Dendritic cell treated with granulocyte-macrophage colony-stimulating factor and Interleukin-4, amounts not matched to agents 40 ng/mL and 50 ng/mL, for 4 days (primary cell): ENCODE data around the gene CCDC92.

Experiments
- H3K27ac Mint-ChIP-seq: one replicate; pipeline ENCODE4 v1.8.0; 2022; ENCODE audit warnings: mild to moderate bottlenecking, mixed read lengths
- H3K27me3 Mint-ChIP-seq: one replicate; pipeline ENCODE4 v1.8.0; 2022; ENCODE audit warnings: mild to moderate bottlenecking, mixed read lengths
- H3K36me3 Mint-ChIP-seq: one replicate; pipeline ENCODE4 v1.8.0; 2022; ENCODE audit warnings: low read depth, mixed read lengths
- H3K4me1 Mint-ChIP-seq: one replicate; pipeline ENCODE4 v1.8.0; 2022; ENCODE audit warnings: low read depth, mixed read lengths
- H3K4me3 Mint-ChIP-seq: one replicate; pipeline ENCODE4 v1.8.0; 2022; ENCODE audit warnings: mild to moderate bottlenecking, moderate library complexity, mixed read lengths
- H3K9me3 Mint-ChIP-seq: one replicate; pipeline ENCODE4 v1.8.0; 2022; ENCODE audit warnings: mixed read lengths
- intact Hi-C: fragments of 100-400 bp; cut with micrococcal nuclease; formaldehyde crosslinking; loops from one replicate; pipeline ENCODE4 v1.15.0; 2022

CCDC92 gene

GRCh38 chr12:123903301-123904065, 69.1 kb downstream of the CCDC92 start:
- Mint-ChIP-seq H3K4me3 (no peak overlapping the region), H3K27ac (no peak overlapping the region), H3K4me1 (peaks cover 15% of the 10 kb centered on the region), H3K36me3 (no peaks in the 10 kb centered on the region), H3K9me3 (no peaks in the 10 kb centered on the region), H3K27me3 (peaks cover 10% of the 10 kb centered on the region)
- intact Hi-C loops = no loop called here

GRCh38 chr12:123902821-123903220, 69.8 kb downstream of the CCDC92 start:
- Mint-ChIP-seq H3K36me3 (no peaks in the 10 kb centered on the region), H3K27me3 (peaks cover 10% of the 10 kb centered on the region), H3K4me3 (no peak overlapping the region), H3K4me1 (peaks cover 8% of the 10 kb centered on the region), H3K9me3 (no peaks in the 10 kb centered on the region), H3K27ac (no peak overlapping the region)
- intact Hi-C loops = no loop called here

GRCh38 chr12:123900871-123901376, 71.7 kb downstream of the CCDC92 start:
- peaks cover 10% of the 10 kb centered on the region for H3K27me3 Mint-ChIP-seq
- H3K4me3 Mint-ChIP-seq = no peak overlapping the region
- intact Hi-C loops = no loop called here
- no peak overlapping the region for H3K27ac Mint-ChIP-seq
- no peaks in the 10 kb centered on the region for H3K36me3 Mint-ChIP-seq
- peaks cover 8% of the 10 kb centered on the region for H3K4me1 Mint-ChIP-seq
- no peaks in the 10 kb centered on the region for H3K9me3 Mint-ChIP-seq

- intact Hi-C loops = no loop called here
- Mint-ChIP-seq H3K27ac (no peak overlapping the region), H3K4me3 (no peak overlapping the region), H3K36me3 (no peaks in the 10 kb centered on the region), H3K27me3 (peaks cover 10% of the 10 kb centered on the region), H3K9me3 (no peaks in the 10 kb centered on the region), H3K4me1 (peaks cover 8% of the 10 kb centered on the region)
Measured at GRCh38 chr12:123899368-123899767, 73.3 kb downstream of the CCDC92 start.

GRCh38 chr12:123898673-123899072, 74.0 kb downstream of the CCDC92 start:
- Mint-ChIP-seq H3K4me3 (no peak overlapping the region), H3K4me1 (peaks cover 8% of the 10 kb centered on the region), H3K27me3 (peaks cover 5% of the 10 kb centered on the region), H3K9me3 (no peaks in the 10 kb centered on the region), H3K36me3 (no peaks in the 10 kb centered on the region), H3K27ac (no peak overlapping the region)
- intact Hi-C loops = no loop called here

- H3K4me1 Mint-ChIP-seq = peaks cover 8% of the 10 kb centered on the region
- H3K36me3 Mint-ChIP-seq = no peaks in the 10 kb centered on the region
- H3K27me3 Mint-ChIP-seq = peaks cover 13% of the 10 kb centered on the region
- H3K4me3 Mint-ChIP-seq = no peak overlapping the region
- H3K9me3 Mint-ChIP-seq = no peaks in the 10 kb centered on the region
- intact Hi-C loops = no loop called here
- H3K27ac Mint-ChIP-seq = no peak overlapping the region
Measured at GRCh38 chr12:123897221-123897620, 75.4 kb downstream of the CCDC92 start.

GRCh38 chr12:123896767-123897166, 75.9 kb downstream of the CCDC92 start:
- Mint-ChIP-seq H3K36me3 (no peaks in the 10 kb centered on the region), H3K4me3 (no peak overlapping the region), H3K9me3 (no peaks in the 10 kb centered on the region), H3K4me1 (peaks cover 12% of the 10 kb centered on the region), H3K27ac (no peak overlapping the region), H3K27me3 (peaks cover 16% of the 10 kb centered on the region)
- intact Hi-C loops = no loop called here

- H3K4me3 Mint-ChIP-seq = no peak overlapping the region
- peaks cover 16% of the 10 kb centered on the region for H3K4me1 Mint-ChIP-seq
- no peak overlapping the region for H3K27ac Mint-ChIP-seq
- intact Hi-C loops = no loop called here
- peaks cover 22% of the 10 kb centered on the region for H3K27me3 Mint-ChIP-seq
- no peaks in the 10 kb centered on the region for H3K36me3 Mint-ChIP-seq
- no peaks in the 10 kb centered on the region for H3K9me3 Mint-ChIP-seq
Measured at GRCh38 chr12:123895451-123895850, 77.2 kb downstream of the CCDC92 start.

GRCh38 chr12:123894823-123895345, 77.7 kb downstream of the CCDC92 start:
- H3K27ac Mint-ChIP-seq = no peak overlapping the region
- no peaks in the 10 kb centered on the region for H3K9me3 Mint-ChIP-seq
- no peaks in the 10 kb centered on the region for H3K36me3 Mint-ChIP-seq
- peaks cover 24% of the 10 kb centered on the region for H3K27me3 Mint-ChIP-seq
- H3K4me3 Mint-ChIP-seq = no peak overlapping the region
- intact Hi-C loops = no loop called here
- H3K4me1 Mint-ChIP-seq = peaks cover 21% of the 10 kb centered on the region

GRCh38 chr12:123893276-123893675, 79.4 kb downstream of the CCDC92 start:
- H3K4me3 Mint-ChIP-seq = no peak overlapping the region
- intact Hi-C loops = no loop called here
- no peaks in the 10 kb centered on the region for H3K9me3 Mint-ChIP-seq
- no peaks in the 10 kb centered on the region for H3K36me3 Mint-ChIP-seq
- peaks cover 33% of the 10 kb centered on the region for H3K4me1 Mint-ChIP-seq
- no peak overlapping the region for H3K27ac Mint-ChIP-seq
- H3K27me3 Mint-ChIP-seq = peaks cover 31% of the 10 kb centered on the region

- intact Hi-C loops = no loop called here
- Mint-ChIP-seq H3K27me3 (peaks cover 31% of the 10 kb centered on the region), H3K9me3 (no peaks in the 10 kb centered on the region), H3K4me3 (no peak overlapping the region), H3K36me3 (no peaks in the 10 kb centered on the region), H3K27ac (no peak overlapping the region), H3K4me1 (peaks cover 33% of the 10 kb centered on the region)
Measured at GRCh38 chr12:123892853-123893252, 79.8 kb downstream of the CCDC92 start.

GRCh38 chr12:123892180-123892559, 80.5 kb downstream of the CCDC92 start:
- intact Hi-C loops = no loop called here
- peaks cover 31% of the 10 kb centered on the region for H3K27me3 Mint-ChIP-seq
- no peaks in the 10 kb centered on the region for H3K36me3 Mint-ChIP-seq
- H3K27ac Mint-ChIP-seq = no peak overlapping the region
- H3K9me3 Mint-ChIP-seq = no peaks in the 10 kb centered on the region
- peaks cover 33% of the 10 kb centered on the region for H3K4me1 Mint-ChIP-seq
- no peak overlapping the region for H3K4me3 Mint-ChIP-seq

- intact Hi-C loops = no loop called here
- Mint-ChIP-seq H3K9me3 (no peaks in the 10 kb centered on the region), H3K36me3 (no peaks in the 10 kb centered on the region), H3K4me1 (peaks cover 33% of the 10 kb centered on the region), H3K27me3 (peaks cover 34% of the 10 kb centered on the region), H3K27ac (no peak overlapping the region), H3K4me3 (no peak overlapping the region)
Measured at GRCh38 chr12:123891516-123892179, 81.0 kb downstream of the CCDC92 start.

GRCh38 chr12:123891011-123891410, 81.6 kb downstream of the CCDC92 start:
- peaks cover 38% of the 10 kb centered on the region for H3K4me1 Mint-ChIP-seq

More at GRCh38 chr12:123891011-123891410, 81.6 kb downstream of the CCDC92 start:
- Mint-ChIP-seq H3K27ac (no peak overlapping the region), H3K4me3 (no peak overlapping the region), H3K36me3 (no peaks in the 10 kb centered on the region), H3K27me3 (peaks cover 34% of the 10 kb centered on the region), H3K9me3 (no peaks in the 10 kb centered on the region)
- intact Hi-C loops = no loop called here
